ENCODE data around the gene NKIRAS2.

The NKIRAS2 gene

DNA sequence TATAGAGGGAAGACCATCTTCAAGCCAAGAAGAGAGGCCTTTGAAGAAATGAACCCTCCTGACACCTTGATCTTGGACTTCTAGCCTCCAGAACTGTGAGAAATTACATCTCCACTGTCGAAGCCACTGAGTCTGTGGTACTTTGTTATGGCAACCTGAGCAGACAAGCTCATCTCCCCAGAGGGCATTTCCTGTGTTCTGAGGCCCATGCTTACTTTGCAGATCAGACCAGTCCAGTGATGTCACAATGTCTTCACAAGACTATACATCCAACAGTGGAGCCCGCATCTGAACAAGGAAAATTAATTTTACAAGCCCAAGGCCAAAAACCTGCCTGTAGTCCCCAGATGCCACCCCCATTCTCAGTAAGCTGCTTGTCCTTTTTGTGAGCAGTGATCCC is 45.3 kb downstream of the NKIRAS2 start:
- no peak for TF ChIP-seq EZH2phosphoT487 (conservative IDR thresholded peaks at IDR 0.05; ENCODE audit: low read length)
- TF ChIP-seq CTCF (IDR thresholded peaks at IDR 0.05; ENCODE audit: insufficient read depth, low read length, poor library complexity, severe bottlenecking): no peak
- Histone ChIP-seq H3K36me3 (ENCODE audit: low read length) (no peaks in the 10 kb centered on the region), H3K79me2 (ENCODE audit: insufficient read depth, low read length) (no peaks in the 10 kb centered on the region), H4K20me1 (ENCODE audit: low read depth, low read length) (no peaks in the 10 kb centered on the region), H3K9me2 (replicated peaks; ENCODE audit: insufficient read depth, low read length) (no peaks in the 10 kb centered on the region), H3K4me2 (ENCODE audit: low read depth, low read length, poor library complexity, severe bottlenecking) (no peak overlapping the region), H3K4me3 (ENCODE audit: insufficient read depth, low read length, poor library complexity, severe bottlenecking) (no peak overlapping the region), H3K27me3 (ENCODE audit: low read length) (no peaks in the 10 kb centered on the region), H3K27ac (ENCODE audit: low read depth, low read length) (no peak overlapping the region), H2AFZ (ENCODE audit: low read depth, low read length, severe bottlenecking) (no peak overlapping the region), H3K9ac (ENCODE audit: low read length) (no peak overlapping the region), H3F3A (ENCODE audit: insufficient read depth) (no peaks in the 10 kb centered on the region), H3K9me3 (ENCODE audit: insufficient read depth, low read length) (no peaks in the 10 kb centered on the region)

DNA sequence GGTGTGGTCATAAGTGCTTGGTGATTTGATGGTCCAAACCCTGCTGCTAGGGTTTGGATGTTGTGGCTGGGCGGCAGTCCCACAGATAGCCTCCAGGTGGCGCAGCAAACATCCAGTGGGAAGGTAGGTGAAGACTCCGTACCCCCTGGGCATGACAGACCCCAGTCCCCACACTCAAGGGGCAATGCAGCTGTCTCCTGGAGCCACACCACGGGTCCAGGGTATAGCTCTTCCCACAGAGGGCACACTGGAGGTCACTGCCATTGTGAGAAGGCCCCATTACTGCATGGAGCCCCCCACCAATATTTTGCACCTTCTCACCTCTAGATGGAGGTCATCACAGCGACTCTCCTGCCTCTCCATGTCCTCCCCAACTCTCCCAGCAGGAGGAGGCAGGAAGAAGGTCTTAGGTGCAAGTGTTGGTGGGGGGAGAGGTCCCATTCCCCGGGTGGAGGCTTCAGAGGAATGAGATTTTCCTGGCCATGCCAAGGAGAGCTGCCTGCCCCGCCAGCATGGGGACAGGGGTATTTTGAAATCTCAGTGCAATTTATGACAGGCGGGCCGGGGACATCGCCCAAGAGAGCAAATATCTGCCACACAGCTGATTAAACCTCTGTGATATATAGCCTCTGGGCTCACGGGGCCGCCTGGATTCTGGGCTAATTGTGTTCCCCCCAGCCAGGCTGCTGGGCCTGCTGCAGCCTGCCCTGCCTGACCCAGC is 47.6 kb downstream of the NKIRAS2 start:
- Histone ChIP-seq H3K4me2 (ENCODE audit: low read depth, low read length, poor library complexity, severe bottlenecking) (no peak overlapping the region), H3K4me3 (ENCODE audit: insufficient read depth, low read length, poor library complexity, severe bottlenecking) (no peak overlapping the region), H3K36me3 (ENCODE audit: low read length) (no peaks in the 10 kb centered on the region), H3K27me3 (ENCODE audit: low read length) (no peaks in the 10 kb centered on the region), H3K9ac (ENCODE audit: low read length) (no peak overlapping the region), H2AFZ (ENCODE audit: low read depth, low read length, severe bottlenecking) (no peak overlapping the region), H3K79me2 (ENCODE audit: insufficient read depth, low read length) (no peaks in the 10 kb centered on the region), H3K27ac (ENCODE audit: low read depth, low read length) (no peak overlapping the region), H3K9me2 (replicated peaks; ENCODE audit: insufficient read depth, low read length) (no peaks in the 10 kb centered on the region), H4K20me1 (ENCODE audit: low read depth, low read length) (no peaks in the 10 kb centered on the region), H3K9me3 (ENCODE audit: insufficient read depth, low read length) (no peaks in the 10 kb centered on the region), H3F3A (ENCODE audit: insufficient read depth) (no peaks in the 10 kb centered on the region)
- TF ChIP-seq CTCF (IDR thresholded peaks at IDR 0.05; ENCODE audit: insufficient read depth, low read length, poor library complexity, severe bottlenecking): peak; percentile 96
- no peak for TF ChIP-seq EZH2phosphoT487 (conservative IDR thresholded peaks at IDR 0.05; ENCODE audit: low read length)

- Histone ChIP-seq H3K9me3 (ENCODE audit: insufficient read depth, low read length) (no peaks in the 10 kb centered on the region), H3K4me2 (ENCODE audit: low read depth, low read length, poor library complexity, severe bottlenecking) (no peak overlapping the region), H3K79me2 (ENCODE audit: insufficient read depth, low read length) (no peaks in the 10 kb centered on the region), H3K4me3 (ENCODE audit: insufficient read depth, low read length, poor library complexity, severe bottlenecking) (no peak overlapping the region), H3K36me3 (ENCODE audit: low read length) (no peaks in the 10 kb centered on the region), H4K20me1 (ENCODE audit: low read depth, low read length) (no peaks in the 10 kb centered on the region), H3K9me2 (replicated peaks; ENCODE audit: insufficient read depth, low read length) (no peaks in the 10 kb centered on the region), H3K9ac (ENCODE audit: low read length) (no peak overlapping the region), H3K27ac (ENCODE audit: low read depth, low read length) (no peak overlapping the region), H2AFZ (ENCODE audit: low read depth, low read length, severe bottlenecking) (no peak overlapping the region), H3F3A (ENCODE audit: insufficient read depth) (no peaks in the 10 kb centered on the region), H3K27me3 (ENCODE audit: low read length) (no peaks in the 10 kb centered on the region)
- no peak for TF ChIP-seq EZH2phosphoT487 (conservative IDR thresholded peaks at IDR 0.05; ENCODE audit: low read length)
- TF ChIP-seq CTCF (IDR thresholded peaks at IDR 0.05; ENCODE audit: insufficient read depth, low read length, poor library complexity, severe bottlenecking): no peak
Measured at GRCh38 chr17:42068979-42069378, 49.1 kb downstream of the NKIRAS2 start.

Measured in SU-DHL-6 (cell line).